ENCODE results near the gene RBM10.

DNA sequence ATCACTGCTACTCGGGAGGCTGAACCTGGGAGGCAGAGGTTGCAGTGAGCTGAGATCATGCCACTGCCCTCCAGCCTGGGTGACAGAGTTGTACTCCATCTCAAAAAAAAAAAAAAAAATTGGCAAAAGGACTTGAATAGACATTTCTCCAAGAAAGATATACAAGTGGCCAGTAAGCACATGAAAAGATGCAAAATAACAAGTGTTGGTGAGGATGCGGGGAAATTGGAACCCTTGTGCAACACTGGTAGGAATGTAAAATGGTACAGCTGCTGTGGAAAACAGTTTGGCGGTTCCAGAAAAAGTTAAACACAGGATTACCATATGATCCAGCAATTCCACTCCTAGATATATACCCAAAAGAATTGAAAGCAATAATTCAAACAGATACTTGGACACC lies 19.4 kb downstream of the RBM10 start:
- TF ChIP-seq SMAD1 (IDR thresholded peaks at IDR 0.05; ENCODE audit: low read depth, low read length, partially characterized antibody) (no peak), POLR2AphosphoS5 (IDR thresholded peaks at IDR 0.05; ENCODE audit: control insufficient read depth, insufficient read depth, low read depth, low read length) (no peak), ZNF785 (CRISPR knock-in tag; IDR thresholded peaks at IDR 0.05) (no peak), BDP1 (IDR thresholded peaks at IDR 0.05; ENCODE audit: insufficient read depth, insufficient read length) (no peak), ZC3H4 (CRISPR knock-in tag; IDR thresholded peaks at IDR 0.05; ENCODE audit: borderline replicate concordance) (no peak), POLR2A (conservative IDR thresholded peaks at IDR 0.05) (no peak), MTF1 (CRISPR knock-in tag; IDR thresholded peaks at IDR 0.05; ENCODE audit: borderline replicate concordance) (no peak), SREBF2 (CRISPR knock-in tag; IDR thresholded peaks at IDR 0.05) (no peak), ZZZ3 (IDR thresholded peaks at IDR 0.05) (no peak), ZBTB8A (IDR thresholded peaks at IDR 0.05; ENCODE audit: partially characterized antibody) (no peak)
- TF ChIP-seq, protein P1, sequence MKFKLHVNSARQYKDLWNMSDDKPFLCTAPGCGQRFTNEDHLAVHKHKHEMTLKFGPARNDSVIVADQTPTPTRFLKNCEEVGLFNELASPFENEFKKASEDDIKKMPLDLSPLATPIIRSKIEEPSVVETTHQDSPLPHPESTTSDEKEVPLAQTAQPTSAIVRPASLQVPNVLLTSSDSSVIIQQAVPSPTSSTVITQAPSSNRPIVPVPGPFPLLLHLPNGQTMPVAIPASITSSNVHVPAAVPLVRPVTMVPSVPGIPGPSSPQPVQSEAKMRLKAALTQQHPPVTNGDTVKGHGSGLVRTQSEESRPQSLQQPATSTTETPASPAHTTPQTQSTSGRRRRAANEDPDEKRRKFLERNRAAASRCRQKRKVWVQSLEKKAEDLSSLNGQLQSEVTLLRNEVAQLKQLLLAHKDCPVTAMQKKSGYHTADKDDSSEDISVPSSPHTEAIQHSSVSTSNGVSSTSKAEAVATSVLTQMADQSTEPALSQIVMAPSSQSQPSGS (CRISPR knock-in tag; IDR thresholded peaks at IDR 0.05), result no peak
- TF ChIP-seq, protein P2, sequence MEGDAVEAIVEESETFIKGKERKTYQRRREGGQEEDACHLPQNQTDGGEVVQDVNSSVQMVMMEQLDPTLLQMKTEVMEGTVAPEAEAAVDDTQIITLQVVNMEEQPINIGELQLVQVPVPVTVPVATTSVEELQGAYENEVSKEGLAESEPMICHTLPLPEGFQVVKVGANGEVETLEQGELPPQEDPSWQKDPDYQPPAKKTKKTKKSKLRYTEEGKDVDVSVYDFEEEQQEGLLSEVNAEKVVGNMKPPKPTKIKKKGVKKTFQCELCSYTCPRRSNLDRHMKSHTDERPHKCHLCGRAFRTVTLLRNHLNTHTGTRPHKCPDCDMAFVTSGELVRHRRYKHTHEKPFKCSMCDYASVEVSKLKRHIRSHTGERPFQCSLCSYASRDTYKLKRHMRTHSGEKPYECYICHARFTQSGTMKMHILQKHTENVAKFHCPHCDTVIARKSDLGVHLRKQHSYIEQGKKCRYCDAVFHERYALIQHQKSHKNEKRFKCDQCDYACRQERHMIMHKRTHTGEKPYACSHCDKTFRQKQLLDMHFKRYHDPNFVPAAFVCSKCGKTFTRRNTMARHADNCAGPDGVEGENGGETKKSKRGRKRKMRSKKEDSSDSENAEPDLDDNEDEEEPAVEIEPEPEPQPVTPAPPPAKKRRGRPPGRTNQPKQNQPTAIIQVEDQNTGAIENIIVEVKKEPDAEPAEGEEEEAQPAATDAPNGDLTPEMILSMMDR (IDR thresholded peaks at IDR 0.05 in 2 of 3, conservative IDR thresholded peaks at IDR 0.05 in 1 of 3; ENCODE audit: insufficient read depth in 2 of 3, low read depth in 1 of 3, low read length in 3 of 3), result no peak
